Frontal cortex (tissue), 4 donors: ENCODE measurements around the gene GNB1. TPM values are rescaled to one million over a fixed set of nuclear protein-coding genes. Genes with fewer than 3 reads are reported as not detected.
"Not testable (repeated sequence)": the region's sequence is repeated elsewhere in the genome, so short reads cannot be mapped to it uniquely, and the experiment has no call there.

Experiments
- DNase-seq, 2 donors: peaks; one replicate each; pipeline ENCODE4 v3.0.0; 2012; ENCODE audit warnings: low spot score in 2 of 2
- FAIRE-seq: peaks from 2 replicates; lab custom pipeline; 2012; peaks lifted over from hg19 to GRCh38; lab: Jason Lieb, UNC
- total RNA-seq: library from RNA; depleted of rRNA; stranded (reverse); fragments of >200 nt; gene quantifications from one replicate; pipeline ENCODE4 v1.2.3, GENCODE V29; 2014
- donor health status: control.
- donor health status: control.
- donor health status: control.

Gene GNB1
- total RNA-seq, 1 donor from 2014 or later: 154 TPM

- no peak for DNase-seq
- no peak for FAIRE-seq
Observed at GRCh38 chr1:1869469-1869868, 21.4 kb downstream of the GNB1 start.

GRCh38 chr1:1867164-1867563, 23.7 kb downstream of the GNB1 start:
- DNase-seq: no peak
- FAIRE-seq: no peak

GRCh38 chr1:1862905-1863547, 27.9 kb downstream of the GNB1 start:
- DNase-seq: no peak
- FAIRE-seq: no peak

- not testable (repeated sequence) for DNase-seq, FAIRE-seq
Observed at GRCh38 chr1:1861761-1862310, 29.1 kb downstream of the GNB1 start.

- FAIRE-seq: no peak
Observed at GRCh38 chr1:1861339-1861730, 29.6 kb downstream of the GNB1 start.

GRCh38 chr1:1859970-1860697, 30.8 kb downstream of the GNB1 start:
- FAIRE-seq, DNase-seq: not testable (repeated sequence)

More at GRCh38 chr1:1861339-1861730, 29.6 kb downstream of the GNB1 start:
- DNase-seq: no peak

- DNase-seq: peak; percentile 39 to 78
- no peak for FAIRE-seq
Observed at GRCh38 chr1:1858382-1859086, 32.4 kb downstream of the GNB1 start.

- no peak for FAIRE-seq
Observed at GRCh38 chr1:1857096-1857703, 33.7 kb downstream of the GNB1 start.

GRCh38 chr1:1856161-1856560, 34.7 kb downstream of the GNB1 start:
- not testable (repeated sequence) for FAIRE-seq, DNase-seq

More at GRCh38 chr1:1857096-1857703, 33.7 kb downstream of the GNB1 start:
- DNase-seq: no peak

- no peak for FAIRE-seq
- DNase-seq: no peak
Observed at GRCh38 chr1:1853593-1854257, 37.2 kb downstream of the GNB1 start.

GRCh38 chr1:1852619-1853414, 38.1 kb downstream of the GNB1 start:
- FAIRE-seq (no peak), DNase-seq (no peak)

- FAIRE-seq: no peak
- DNase-seq: no peak
Observed at GRCh38 chr1:1847890-1848289, 43.0 kb downstream of the GNB1 start.

GRCh38 chr1:1847061-1847850, 43.6 kb downstream of the GNB1 start:
- FAIRE-seq: no peak
- no peak for DNase-seq

GRCh38 chr1:1846386-1846918, 44.4 kb downstream of the GNB1 start:
- DNase-seq: no peak
- no peak for FAIRE-seq

- DNase-seq (no peak), FAIRE-seq (no peak)
Observed at GRCh38 chr1:1842360-1843146, 48.3 kb downstream of the GNB1 start.

- FAIRE-seq: no peak
- DNase-seq: no peak
Observed at GRCh38 chr1:1841575-1841995, 49.3 kb downstream of the GNB1 start.
